GM12891 (cell line): ENCODE results near the gene LRRC70.

Experiments used
- POLR2A ChIP-seq: IDR thresholded peaks from 2 replicates; pipeline ENCODE4 v1.6.1; 2011; ENCODE audit warnings: low read depth, low read length, control low read depth
- POLR2AphosphoS5 ChIP-seq: IDR thresholded peaks from 2 replicates; pipeline ENCODE4 v1.6.1; 2011; ENCODE audit warnings: low read depth, low read length, control low read depth
- SPI1 ChIP-seq: IDR thresholded peaks from 2 replicates; pipeline ENCODE4 v1.6.1; 2011; ENCODE audit warnings: low read depth, low read length, control low read depth
- TAF1 ChIP-seq: IDR thresholded peaks from 2 replicates; pipeline ENCODE4 v1.6.1; 2011; ENCODE audit warnings: low read depth, low read length, control low read depth

DNA sequence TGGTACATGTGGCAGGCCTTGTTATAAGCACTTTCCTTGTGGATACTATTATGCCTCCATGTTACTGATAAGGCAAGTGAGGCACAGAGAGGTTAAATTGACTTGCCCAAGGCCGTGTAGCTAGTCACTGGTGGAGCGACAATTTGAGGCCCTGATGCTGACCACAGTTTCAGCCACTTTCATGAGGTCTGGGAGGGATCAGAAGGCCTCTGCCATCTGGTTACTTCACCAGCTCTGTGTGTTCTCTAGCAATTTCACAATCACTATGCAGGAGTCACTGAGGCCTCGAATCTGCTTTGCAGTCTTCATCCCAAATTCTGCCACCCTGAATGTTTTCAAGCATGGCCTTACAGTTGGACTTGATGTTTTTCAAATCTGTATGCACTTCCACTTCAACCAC is 9.1 kb downstream of the LRRC70 start:
- TF ChIP-seq POLR2A: no peak
- TF ChIP-seq TAF1: no peak
- TF ChIP-seq POLR2AphosphoS5: no peak
- no peak for TF ChIP-seq SPI1
